CD14-positive monocyte (primary cell): ENCODE results near the gene RANBP3. TPM values are rescaled to one million over a fixed set of nuclear protein-coding genes. Genes with fewer than 3 reads are reported as not detected.

Source experiments
- DNase-seq, 3 donors: peaks; one replicate each; pipeline ENCODE4 v3.0.0-alpha.2; 2011 to 2022
- H2AFZ ChIP-seq: 2 replicates; pipeline ENCODE4 v1.6.0; 2012; ENCODE audit warnings: mild to moderate bottlenecking, low read depth, low read length, inconsistent platforms; ENCODE audit not compliant: insufficient read depth, poor library complexity, severe bottlenecking
- H3K27ac ChIP-seq, 2 donors: 1 replicate in 1 of 2; 2 replicates in 1 of 2; pipeline ENCODE4 v1.5.1; 2012 to 2013; ENCODE audit warnings: low read length in 2 of 2, control low read depth in 1 of 2, inconsistent platforms in 1 of 2, low read depth in 1 of 2, mild to moderate bottlenecking in 1 of 2
- H3K27me3 ChIP-seq, 2 donors: one replicate each; pipeline versions ENCODE4 v1.6.0 to v1.6.1; 2011 to 2013; ENCODE audit warnings: low read length in 2 of 2; ENCODE audit not compliant: control insufficient read depth in 2 of 2, insufficient read depth in 2 of 2
- H3K36me3 ChIP-seq, 2 donors: replicated peaks in 1 of 2; 1 replicate in 1 of 2; 2 replicates in 1 of 2; pipeline versions ENCODE4 v1.5.1 to v1.6.1; 2012 to 2013; ENCODE audit warnings: low read length in 2 of 2, control low read depth in 1 of 2, inconsistent platforms in 1 of 2, mild to moderate bottlenecking in 1 of 2; ENCODE audit not compliant: insufficient read depth in 2 of 2, control insufficient read depth in 1 of 2
- H3K4me1 ChIP-seq, 2 donors: 1 replicate in 1 of 2; 2 replicates in 1 of 2; pipeline versions ENCODE4 v1.5.1 to v1.6.1; 2012 to 2013; ENCODE audit warnings: low read length in 2 of 2, control low read depth in 1 of 2, inconsistent platforms in 1 of 2, mild to moderate bottlenecking in 1 of 2, moderate library complexity in 1 of 2; ENCODE audit not compliant: insufficient read depth in 2 of 2, control insufficient read depth in 1 of 2
- H3K4me2 ChIP-seq: replicated peaks from 2 replicates; pipeline ENCODE3; 2012; ENCODE audit warnings: low read length, moderate library complexity, mild to moderate bottlenecking; ENCODE audit not compliant: poor library complexity, severe bottlenecking; ENCODE audit errors: extremely low read depth
- H3K4me3 ChIP-seq, 3 experiments: fragments of 200-600 bp in 1 of 3; sonication (generic) in 1 of 3; replicated peaks in 1 of 3; 1 replicate in 2 of 3; 2 replicates in 1 of 3; pipeline ENCODE4 v1.5.1; 2011 to 2013; ENCODE audit warnings: low read length in 3 of 3, mild to moderate bottlenecking in 3 of 3, control low read depth in 2 of 3, low read depth in 2 of 3, inconsistent platforms in 1 of 3, moderate library complexity in 1 of 3
- H3K79me2 ChIP-seq: 2 replicates; pipeline ENCODE4 v1.6.0; 2012; ENCODE audit warnings: mild to moderate bottlenecking, control low read depth, inconsistent platforms, low read length, moderate library complexity; ENCODE audit not compliant: insufficient read depth
- H3K9ac ChIP-seq: 2 replicates; pipeline ENCODE4 v1.6.0; 2017; ENCODE audit warnings: low read length, mild to moderate bottlenecking; ENCODE audit not compliant: insufficient read depth, poor library complexity, severe bottlenecking
- H3K9me3 ChIP-seq, 2 donors: replicated peaks in 1 of 2; 1 replicate in 1 of 2; 2 replicates in 1 of 2; pipeline versions ENCODE4 v1.5.1 to v1.6.1; 2012 to 2013; ENCODE audit warnings: low read length in 2 of 2, control low read depth in 1 of 2; ENCODE audit not compliant: control insufficient read depth in 1 of 2, insufficient read depth in 1 of 2
- H4K20me1 ChIP-seq: 2 replicates; pipeline ENCODE4 v1.6.0; 2012; ENCODE audit warnings: mild to moderate bottlenecking, low read length, control low read depth, moderate library complexity; ENCODE audit not compliant: insufficient read depth
- H3K27ac Mint-ChIP-seq, 7 donors: one replicate each; pipeline ENCODE4 v1.8.0; 2020; ENCODE audit warnings: mild to moderate bottlenecking in 7 of 7, mixed read lengths in 7 of 7, moderate library complexity in 6 of 7, inconsistent platforms in 2 of 7
- H3K27me3 Mint-ChIP-seq, 3 donors: one replicate each; pipeline ENCODE4 v1.8.0; 2021 to 2022; ENCODE audit warnings: low read depth in 3 of 3, mild to moderate bottlenecking in 3 of 3, mixed read lengths in 3 of 3, moderate library complexity in 3 of 3, inconsistent platforms in 1 of 3
- H3K36me3 Mint-ChIP-seq, 2 donors: one replicate each; pipeline ENCODE4 v1.8.0; 2020; ENCODE audit warnings: mixed read lengths in 2 of 2, inconsistent platforms in 1 of 2, mild to moderate bottlenecking in 1 of 2
- H3K4me1 Mint-ChIP-seq: one replicate; pipeline ENCODE4 v1.8.0; 2020; ENCODE audit warnings: mild to moderate bottlenecking, mixed read lengths
- H3K4me3 Mint-ChIP-seq, 2 donors: one replicate each; pipeline ENCODE4 v1.8.0; 2020; ENCODE audit warnings: mild to moderate bottlenecking in 2 of 2, mixed read lengths in 2 of 2, moderate library complexity in 1 of 2
- H3K9me3 Mint-ChIP-seq, 7 donors: one replicate each; pipeline ENCODE4 v1.8.0; 2020 to 2022; ENCODE audit warnings: mixed read lengths in 7 of 7, mild to moderate bottlenecking in 6 of 7, moderate library complexity in 6 of 7, inconsistent platforms in 2 of 7
- WGBS: methylation state at CpG from one replicate; pipeline ENCODE4 v1.1.5; 2013; ENCODE audit warnings: missing lambda C conversion rate; ENCODE audit not compliant: insufficient coverage; 5-methylcytosine and 5-hydroxymethylcytosine counted together
- intact Hi-C, 2 donors: fragments of 100-400 bp; cut with micrococcal nuclease; formaldehyde crosslinking; loops; one replicate each; pipeline versions ENCODE4 v1.15.0 to v1.15.1; 2023
- polyA plus RNA-seq, 3 donors: library from polyadenylated mRNA; depleted of rRNA in 1 of 3; unstranded in 2 of 3; stranded (reverse) in 1 of 3; fragments of 300-500 nt in 2 of 3; fragments of >200 nt in 1 of 3; fragmentation: Illumina TruSeq in 2 of 3; gene quantifications; 1 replicate in 2 of 3; 2 replicates in 1 of 3; pipeline ENCODE4 v1.2.3, GENCODE V29; 2012 to 2021
- TF ChIP-seq, protein P1 (sequence below): fragments of 200-600 bp; IDR thresholded peaks from one replicate; pipeline ENCODE4 v1.8.0; 2022; ENCODE audit warnings: antibody characterized with exemption, mild to moderate bottlenecking

The RANBP3 gene
- polyA plus RNA-seq, 3 donors, result 4.5 to 49.5 (median 8.1) TPM

GRCh38 chr19:5940260-5941208 lies 37.4 kb downstream of the RANBP3 start:
- H3K79me2 ChIP-seq, result peaks cover 40% of the 10 kb centered on the region
- no peak overlapping the region for H3K9ac ChIP-seq
- H3K4me3 Mint-ChIP-seq, result no peak overlapping the region
- TF ChIP-seq, protein P1, sequence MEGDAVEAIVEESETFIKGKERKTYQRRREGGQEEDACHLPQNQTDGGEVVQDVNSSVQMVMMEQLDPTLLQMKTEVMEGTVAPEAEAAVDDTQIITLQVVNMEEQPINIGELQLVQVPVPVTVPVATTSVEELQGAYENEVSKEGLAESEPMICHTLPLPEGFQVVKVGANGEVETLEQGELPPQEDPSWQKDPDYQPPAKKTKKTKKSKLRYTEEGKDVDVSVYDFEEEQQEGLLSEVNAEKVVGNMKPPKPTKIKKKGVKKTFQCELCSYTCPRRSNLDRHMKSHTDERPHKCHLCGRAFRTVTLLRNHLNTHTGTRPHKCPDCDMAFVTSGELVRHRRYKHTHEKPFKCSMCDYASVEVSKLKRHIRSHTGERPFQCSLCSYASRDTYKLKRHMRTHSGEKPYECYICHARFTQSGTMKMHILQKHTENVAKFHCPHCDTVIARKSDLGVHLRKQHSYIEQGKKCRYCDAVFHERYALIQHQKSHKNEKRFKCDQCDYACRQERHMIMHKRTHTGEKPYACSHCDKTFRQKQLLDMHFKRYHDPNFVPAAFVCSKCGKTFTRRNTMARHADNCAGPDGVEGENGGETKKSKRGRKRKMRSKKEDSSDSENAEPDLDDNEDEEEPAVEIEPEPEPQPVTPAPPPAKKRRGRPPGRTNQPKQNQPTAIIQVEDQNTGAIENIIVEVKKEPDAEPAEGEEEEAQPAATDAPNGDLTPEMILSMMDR, result no peak
- peaks cover 0 to 4% (median 2%) of the 10 kb centered on the region in 3 donors for H3K27me3 Mint-ChIP-seq
- no peaks in the 10 kb centered on the region for H3K9me3 ChIP-seq
- H3K4me1 Mint-ChIP-seq, result no peaks in the 10 kb centered on the region
- over 99% methylated on average over 12 of the region's 21 CpGs for WGBS
- intact Hi-C loops, result no loop called here
- no peak overlapping the region for H3K4me2 ChIP-seq
- no peaks in the 10 kb centered on the region for H3K4me1 ChIP-seq
- no peak for DNase-seq
- peak overlapping the region in 2 of 7 donors; percentile 4 to 72 for H3K27ac Mint-ChIP-seq
- no peaks in the 10 kb centered on the region for H3K27me3 ChIP-seq
- no peak overlapping the region for H3K27ac ChIP-seq
- H3K9me3 Mint-ChIP-seq, result no peaks in the 10 kb centered on the region
- no peak overlapping the region for H2AFZ ChIP-seq
- H4K20me1 ChIP-seq, result peaks cover 65% of the 10 kb centered on the region
- H3K36me3 Mint-ChIP-seq, result peaks cover 65 to 82% of the 10 kb centered on the region in 2 donors
- H3K36me3 ChIP-seq, result peaks cover 49 to 80% of the 10 kb centered on the region in 2 donors
- H3K4me3 ChIP-seq, result no peak overlapping the region

- no peaks in the 10 kb centered on the region for H3K27me3 ChIP-seq
- no peak overlapping the region for H3K27ac ChIP-seq
- DNase-seq, result no peak
- intact Hi-C loops, result no loop called here
- H3K4me3 ChIP-seq, result no peak overlapping the region
- WGBS, result 87% methylated on average over 9 of the region's 10 CpGs
- Mint-ChIP-seq H3K4me3 (no peak overlapping the region), H3K9me3 (no peaks in the 10 kb centered on the region), H3K27me3 (peaks cover 0 to 2% (median 0%) of the 10 kb centered on the region in 3 donors), H3K27ac (peak overlapping the region in 2 of 7 donors; percentile 58 to 70), H3K36me3 (peaks cover 69 to 93% of the 10 kb centered on the region in 2 donors), H3K4me1 (no peaks in the 10 kb centered on the region)
- peaks cover 72 to 95% of the 10 kb centered on the region in 2 donors for H3K36me3 ChIP-seq
- H3K4me2 ChIP-seq, result no peak overlapping the region
- H3K9ac ChIP-seq, result no peak overlapping the region
- peaks cover 12% of the 10 kb centered on the region for H3K79me2 ChIP-seq
- H3K9me3 ChIP-seq, result no peaks in the 10 kb centered on the region
- no peak overlapping the region for H2AFZ ChIP-seq
- TF ChIP-seq, protein P1, result no peak
- H3K4me1 ChIP-seq, result no peaks in the 10 kb centered on the region
- H4K20me1 ChIP-seq, result peaks cover 62% of the 10 kb centered on the region
These were observed 40.4 kb downstream of the RANBP3 start for GRCh38 chr19:5937550-5937949.
